ENCODE data around the gene TPD52L1.

- no peak for TF ChIP-seq EZH2 (IDR thresholded peaks at IDR 0.05; ENCODE audit: insufficient read depth, poor library complexity, severe bottlenecking)
- no peak for TF ChIP-seq EZH2phosphoT487 (IDR thresholded peaks at IDR 0.05; ENCODE audit: insufficient read depth, low read depth)
Observed at GRCh38 chr6:125197795-125198269, 44.3 kb downstream of the TPD52L1 start.
